HepG2 (cell line): ENCODE data around the gene SPX. TPM values are rescaled to one million over a fixed set of nuclear protein-coding genes. Genes with fewer than 3 reads are reported as not detected.

ENCODE experiments used
- DR1 ChIP-seq: sonication (generic); formaldehyde crosslinking; IDR thresholded peaks from 2 replicates; pipeline ENCODE4 v1.8.0; 2021; ENCODE audit warnings: mild to moderate bottlenecking, missing genetic modification reagents, inconsistent platforms
- HDAC2 ChIP-seq: sonication (generic); formaldehyde crosslinking; IDR thresholded peaks from 2 replicates; pipeline ENCODE4 v1.4.0; 2020; ENCODE audit warnings: missing genetic modification reagents
- HNF4G ChIP-seq, 2 experiments: sonication (generic) in 1 of 2; formaldehyde crosslinking in 1 of 2; IDR thresholded peaks; 2 replicates each; pipeline versions ENCODE4 v1.4.0 to v1.6.1; 2011 to 2020; ENCODE audit warnings: borderline replicate concordance in 2 of 2, low read depth in 2 of 2, mild to moderate bottlenecking in 2 of 2, low read length in 1 of 2, missing genetic modification reagents in 1 of 2, moderate library complexity in 1 of 2
- IKZF1 ChIP-seq: fragments of 450-650 bp; IDR thresholded peaks from 2 replicates; pipeline ENCODE4 v1.7.1; 2016
- ISX ChIP-seq: sonication (generic); formaldehyde crosslinking; conservative IDR thresholded peaks from 2 replicates; pipeline ENCODE4 v1.5.0; 2020; ENCODE audit warnings: missing genetic modification reagents
- JUN ChIP-seq: sonication (generic); formaldehyde crosslinking; IDR thresholded peaks from 2 replicates; pipeline ENCODE4 v1.4.0; 2020; ENCODE audit warnings: mild to moderate bottlenecking, missing genetic modification reagents
- KLF16 ChIP-seq, 2 experiments: sonication (generic) in 1 of 2; formaldehyde crosslinking in 1 of 2; IDR thresholded peaks; 2 replicates each; pipeline versions ENCODE4 v1.6.1 to v1.8.0; 2016 to 2023; ENCODE audit warnings: missing genetic modification reagents in 2 of 2, missing compliant biosample characterization in 1 of 2
- SIN3B ChIP-seq: fragments of 150-350 bp; IDR thresholded peaks from 2 replicates; pipeline ENCODE4 v1.6.1; 2014; ENCODE audit warnings: low read length
- TAF1 ChIP-seq: sonication (generic); formaldehyde crosslinking; IDR thresholded peaks from 2 replicates; pipeline ENCODE4 v1.4.0; 2020; ENCODE audit warnings: missing genetic modification reagents
- TIGD3 ChIP-seq: sonication (generic); formaldehyde crosslinking; IDR thresholded peaks from 2 replicates; pipeline ENCODE4 v1.5.1; 2020; ENCODE audit warnings: mild to moderate bottlenecking, missing genetic modification reagents, borderline replicate concordance
- TMF1 ChIP-seq: sonication (generic); formaldehyde crosslinking; IDR thresholded peaks from 2 replicates; pipeline ENCODE4 v1.8.1; 2022; ENCODE audit warnings: low read depth, missing genetic modification reagents
- XRCC5 ChIP-seq: fragments of 200-400 bp; formaldehyde crosslinking; optimal IDR thresholded peaks from 2 replicates; pipeline ENCODE3; 2017; ENCODE audit warnings: mild to moderate bottlenecking, low read length
- ZNF335 ChIP-seq: sonication (generic); formaldehyde crosslinking; IDR thresholded peaks from 2 replicates; pipeline ENCODE4 v1.4.0; 2020; ENCODE audit warnings: missing genetic modification reagents
- ZNF343 ChIP-seq: sonication (generic); formaldehyde crosslinking; IDR thresholded peaks from 2 replicates; pipeline ENCODE4 v1.4.0; 2020; ENCODE audit warnings: mild to moderate bottlenecking, missing genetic modification reagents
- ZNF687 ChIP-seq: sonication (generic); formaldehyde crosslinking; IDR thresholded peaks from 2 replicates; pipeline ENCODE4 v1.5.1; 2020; ENCODE audit warnings: mild to moderate bottlenecking, missing genetic modification reagents, moderate library complexity
- ZSCAN29 ChIP-seq: sonication (generic); formaldehyde crosslinking; conservative IDR thresholded peaks from 2 replicates; pipeline ENCODE4 v1.4.0; 2020; ENCODE audit warnings: mild to moderate bottlenecking, missing genetic modification reagents
- polyA plus RNA-seq, 8 experiments: library from polyadenylated mRNA; depleted of rRNA in 3 of 8; stranded (reverse) in 7 of 8; unstranded in 1 of 8; fragments of >200 nt; fragmentation: Illumina TruSeq in 4 of 8; extraction: Trizol in 4 of 8; gene quantifications; 2 replicates each; pipeline versions ENCODE4 v1.2.1 to v1.2.3, GENCODE V29; 2011 to 2016; ENCODE audit warnings: low read depth in 4 of 8, missing spikeins in 1 of 8, mixed read lengths in 1 of 8; ENCODE audit not compliant: insufficient read depth in 1 of 8
- total RNA-seq, 5 experiments: library from RNA; depleted of rRNA; stranded (reverse); fragments of >200 nt; fragmentation: Illumina TruSeq; extraction: Trizol; gene quantifications; 2 replicates each; pipeline ENCODE4 v1.2.3, GENCODE V29; 2016; ENCODE audit warnings: low read depth in 1 of 5
- TF ChIP-seq, protein P1 (sequence below): sonication (generic); formaldehyde crosslinking; IDR thresholded peaks from 2 replicates; pipeline ENCODE4 v1.9.0; 2021; ENCODE audit warnings: missing genetic modification reagents, mild to moderate bottlenecking, borderline replicate concordance
- TF ChIP-seq, protein P2 (sequence below): sonication (generic); formaldehyde crosslinking; IDR thresholded peaks from 2 replicates; pipeline ENCODE4 v1.9.0; 2021; ENCODE audit warnings: missing genetic modification reagents, borderline replicate concordance
- TF ChIP-seq, protein P3 (sequence below): sonication (generic); formaldehyde crosslinking; IDR thresholded peaks from 2 replicates; pipeline ENCODE4 v1.4.0; 2020; ENCODE audit warnings: missing genetic modification reagents

The SPX gene
- total and polyA plus RNA-seq, 2 of the 13 experiments (the other 11 are each of a cell fraction or from before 2014, with no cell fraction given): 0.07 to 0.16 TPM

GRCh38 chr12:21501258-21502163 lies 24.6 kb upstream of the SPX start, which contains the start of the genes GOLT1B and RECQL (continued):
- TF ChIP-seq, protein P1, sequence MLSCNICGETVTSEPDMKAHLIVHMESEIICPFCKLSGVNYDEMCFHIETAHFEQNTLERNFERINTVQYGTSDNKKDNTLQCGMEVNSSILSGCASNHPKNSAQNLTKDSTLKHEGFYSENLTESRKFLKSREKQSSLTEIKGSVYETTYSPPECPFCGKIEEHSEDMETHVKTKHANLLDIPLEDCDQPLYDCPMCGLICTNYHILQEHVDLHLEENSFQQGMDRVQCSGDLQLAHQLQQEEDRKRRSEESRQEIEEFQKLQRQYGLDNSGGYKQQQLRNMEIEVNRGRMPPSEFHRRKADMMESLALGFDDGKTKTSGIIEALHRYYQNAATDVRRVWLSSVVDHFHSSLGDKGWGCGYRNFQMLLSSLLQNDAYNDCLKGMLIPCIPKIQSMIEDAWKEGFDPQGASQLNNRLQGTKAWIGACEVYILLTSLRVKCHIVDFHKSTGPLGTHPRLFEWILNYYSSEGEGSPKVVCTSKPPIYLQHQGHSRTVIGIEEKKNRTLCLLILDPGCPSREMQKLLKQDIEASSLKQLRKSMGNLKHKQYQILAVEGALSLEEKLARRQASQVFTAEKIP (CRISPR knock-in tag): no peak
- TF ChIP-seq TMF1 (CRISPR knock-in tag): no peak
- no peak for TF ChIP-seq IKZF1
- TF ChIP-seq SIN3B: peak; percentile 87; the same call in 1 of the 2 replicates
- no peak for TF ChIP-seq HNF4G (IDR thresholded peaks at IDR 0.05; ENCODE audit: borderline replicate concordance, low read depth, low read length)
- no peak for TF ChIP-seq HNF4G (CRISPR knock-in tag; IDR thresholded peaks at IDR 0.05; ENCODE audit: borderline replicate concordance, low read depth)
- no peak for TF ChIP-seq ZSCAN29 (CRISPR knock-in tag)
- TF ChIP-seq HDAC2: peak; percentile 52; the same call in 1 of the 2 replicates
- peak; percentile 29; the same call in 1 of the 2 replicates for TF ChIP-seq ZNF335 (CRISPR knock-in tag)
- no peak for TF ChIP-seq JUN (CRISPR knock-in tag)
- TF ChIP-seq, protein P2, sequence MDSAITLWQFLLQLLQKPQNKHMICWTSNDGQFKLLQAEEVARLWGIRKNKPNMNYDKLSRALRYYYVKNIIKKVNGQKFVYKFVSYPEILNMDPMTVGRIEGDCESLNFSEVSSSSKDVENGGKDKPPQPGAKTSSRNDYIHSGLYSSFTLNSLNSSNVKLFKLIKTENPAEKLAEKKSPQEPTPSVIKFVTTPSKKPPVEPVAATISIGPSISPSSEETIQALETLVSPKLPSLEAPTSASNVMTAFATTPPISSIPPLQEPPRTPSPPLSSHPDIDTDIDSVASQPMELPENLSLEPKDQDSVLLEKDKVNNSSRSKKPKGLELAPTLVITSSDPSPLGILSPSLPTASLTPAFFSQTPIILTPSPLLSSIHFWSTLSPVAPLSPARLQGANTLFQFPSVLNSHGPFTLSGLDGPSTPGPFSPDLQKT: no peak
- TF ChIP-seq, protein P3, sequence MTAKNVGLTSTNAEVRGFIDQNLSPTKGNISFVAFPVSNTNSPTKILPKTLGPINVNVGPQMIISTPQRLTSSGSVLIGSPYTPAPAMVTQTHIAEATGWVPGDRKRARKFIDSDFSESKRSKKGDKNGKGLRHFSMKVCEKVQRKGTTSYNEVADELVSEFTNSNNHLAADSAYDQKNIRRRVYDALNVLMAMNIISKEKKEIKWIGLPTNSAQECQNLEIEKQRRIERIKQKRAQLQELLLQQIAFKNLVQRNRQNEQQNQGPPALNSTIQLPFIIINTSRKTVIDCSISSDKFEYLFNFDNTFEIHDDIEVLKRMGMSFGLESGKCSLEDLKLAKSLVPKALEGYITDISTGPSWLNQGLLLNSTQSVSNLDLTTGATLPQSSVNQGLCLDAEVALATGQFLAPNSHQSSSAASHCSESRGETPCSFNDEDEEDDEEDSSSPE (CRISPR knock-in tag): peak; percentile 98
- peak; percentile 70 for TF ChIP-seq ZNF687 (CRISPR knock-in tag)
- peak; percentile 61 for TF ChIP-seq TAF1
- TF ChIP-seq TIGD3 (CRISPR knock-in tag): no peak
- TF ChIP-seq XRCC5: no peak
- TF ChIP-seq ZNF343 (CRISPR knock-in tag): no peak; the same call in 1 of the 2 replicates
- peak; percentile 60 for TF ChIP-seq DR1 (CRISPR knock-in tag)
- TF ChIP-seq ISX: no peak; the same call in 1 of the 2 replicates
- TF ChIP-seq KLF16 (CRISPR knock-in tag; IDR thresholded peaks at IDR 0.05): peak in 1 of 2 experiments; percentile 77; a peak in 2 of 4 replicates
